Measurements from ENCODE around the gene MAMDC2.
"Not testable (repeated sequence)": the region's sequence is repeated elsewhere in the genome, so short reads cannot be mapped to it uniquely, and the experiment has no call there.

The MAMDC2 gene

DNA sequence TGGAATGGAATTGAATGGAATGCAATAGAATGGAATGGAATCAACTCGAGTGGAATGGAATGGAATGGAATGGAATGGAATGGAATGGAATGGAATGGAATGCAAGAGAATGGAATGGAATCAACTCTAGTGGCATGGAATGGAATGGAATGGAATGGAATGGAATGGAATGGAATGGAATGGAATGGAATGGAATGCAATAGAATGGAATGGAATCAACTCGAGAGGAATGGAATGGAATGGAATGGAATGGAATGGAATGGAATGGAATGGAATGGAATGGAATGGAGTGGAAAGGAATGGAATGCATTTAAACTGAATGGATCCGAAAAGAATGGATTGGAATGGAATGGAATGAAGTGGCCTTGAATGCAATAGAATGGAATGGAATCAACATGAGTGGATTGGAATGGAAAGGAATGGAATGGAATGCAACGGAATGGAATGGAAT, 5.5 kb upstream of the MAMDC2 start:
- not testable (repeated sequence) for DNase-seq (ENCODE audit: low read depth)

DNA sequence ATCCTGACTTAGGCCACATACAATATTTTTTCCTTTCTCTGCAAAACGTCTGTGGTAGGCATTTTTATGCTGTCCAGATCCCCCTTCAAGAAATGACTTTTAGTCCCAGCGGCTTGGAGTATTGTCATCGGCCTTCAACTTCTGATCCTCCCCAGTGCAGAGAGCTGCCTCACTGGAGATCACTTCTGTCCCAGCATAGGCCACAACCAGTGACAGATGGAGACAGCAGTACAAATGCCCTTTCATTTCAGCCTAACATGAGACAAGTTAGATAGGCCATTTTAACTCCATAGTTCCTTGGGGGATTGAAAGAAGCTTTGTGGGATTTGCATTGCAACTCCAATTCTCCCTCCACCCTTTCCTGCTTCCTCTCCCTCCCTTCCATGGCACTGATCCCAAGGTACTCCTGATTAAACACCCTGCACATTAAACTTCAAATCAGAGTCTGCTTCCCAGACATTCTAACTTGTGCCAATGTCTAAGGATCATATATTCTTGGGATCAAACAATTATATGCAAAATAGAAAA, 3.2 kb upstream of the MAMDC2 start:
- DNase-seq (ENCODE audit: low read depth), result no peak

DNA sequence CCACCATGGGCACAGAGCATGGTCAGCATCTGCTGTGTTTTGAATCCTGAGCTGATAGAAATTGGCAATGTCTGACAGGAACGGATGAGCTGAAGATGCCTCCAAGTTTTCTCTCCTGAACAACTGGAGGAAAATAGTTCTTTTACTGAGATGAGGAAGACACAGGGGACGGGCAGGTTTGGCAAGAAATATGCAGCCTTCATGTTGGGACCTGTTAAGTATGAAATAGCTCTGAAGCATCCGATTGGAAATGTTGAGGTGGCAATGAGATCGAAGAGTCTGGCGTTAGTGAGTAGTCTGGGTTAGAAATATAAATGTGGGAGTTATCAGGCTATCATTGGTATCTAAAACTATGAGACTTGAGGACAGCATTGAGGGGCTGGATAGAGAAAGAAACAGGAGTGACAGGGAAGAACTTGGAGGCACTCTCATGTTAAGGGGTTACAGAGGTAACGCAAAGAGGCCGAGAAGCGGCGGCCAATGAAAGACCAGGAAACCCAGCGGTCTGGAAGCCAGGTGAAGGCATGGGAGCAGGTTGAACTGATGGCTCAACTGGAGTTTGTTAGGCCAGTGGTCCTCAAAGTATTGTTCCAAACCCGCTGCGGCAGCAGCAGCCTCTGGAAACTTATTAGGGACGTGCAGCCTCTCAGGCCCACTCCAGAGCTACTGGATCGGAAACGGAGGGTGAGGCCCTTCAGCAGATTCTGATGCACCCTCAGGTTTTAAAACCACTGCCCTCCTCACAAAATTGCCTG, 1.0 kb upstream of the MAMDC2 start:
- DNase-seq (ENCODE audit: low read depth), result no peak

DNA sequence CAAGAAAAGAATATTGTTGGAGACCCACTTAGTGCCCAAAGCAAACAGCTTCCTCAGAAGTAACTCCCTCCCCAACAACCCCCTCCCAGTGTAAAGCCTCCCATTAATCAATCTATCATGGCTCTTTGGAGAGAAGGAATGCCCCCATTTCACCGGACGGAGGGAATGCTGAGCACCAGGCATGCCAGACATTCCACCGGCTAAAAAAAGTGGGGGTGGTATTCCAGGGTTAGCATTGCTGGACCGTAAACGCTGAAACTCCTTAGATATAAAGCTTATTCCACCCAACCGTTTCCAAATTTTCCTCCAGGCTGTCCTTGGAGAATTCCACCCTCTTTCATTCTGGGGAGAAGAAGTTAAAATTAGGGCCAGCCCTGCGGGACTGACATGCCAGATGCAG, 363 bp upstream of the MAMDC2 start:
- DNase-seq (ENCODE audit: low read depth), result no peak

DNA sequence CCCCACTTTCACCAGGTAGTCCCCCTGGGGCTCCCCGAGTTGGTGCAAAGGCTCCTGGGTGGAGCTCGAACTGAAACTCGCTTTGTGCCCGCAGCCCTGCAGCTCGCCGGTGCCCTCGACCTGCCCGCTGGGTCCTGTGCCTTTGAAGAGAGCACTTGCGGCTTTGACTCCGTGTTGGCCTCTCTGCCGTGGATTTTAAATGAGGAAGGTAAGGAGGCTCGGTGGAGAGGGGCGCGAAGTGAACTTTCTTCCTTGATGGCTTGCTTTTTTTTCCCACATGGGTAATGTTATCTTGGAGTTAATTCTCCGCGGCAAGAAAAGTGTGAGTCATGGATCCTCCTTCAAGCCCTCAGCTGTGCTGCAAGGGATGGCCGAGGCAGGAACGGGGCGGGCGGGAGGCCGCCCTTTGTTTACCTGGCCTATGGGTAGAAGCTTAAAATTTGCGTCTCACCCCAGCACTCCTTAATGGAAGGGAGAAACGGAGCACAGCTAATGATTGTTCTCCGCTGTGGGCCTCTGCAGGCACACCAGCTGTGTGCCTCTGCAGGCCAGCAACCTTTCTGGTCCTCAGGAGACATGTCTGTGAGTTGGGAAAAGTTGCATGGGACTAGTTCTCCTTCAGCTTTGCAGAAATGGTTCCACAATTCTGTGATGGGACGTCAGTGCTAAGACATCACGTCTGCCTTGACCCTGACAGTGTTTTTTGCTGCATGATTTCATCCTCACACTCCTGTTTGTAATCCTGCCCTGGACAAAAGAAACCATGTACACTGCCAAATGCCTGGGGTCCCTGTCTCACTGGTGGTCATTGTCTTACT, 1.1 kb downstream of the MAMDC2 start:
- peak; percentile 67 for DNase-seq (ENCODE audit: low read depth)

DNA sequence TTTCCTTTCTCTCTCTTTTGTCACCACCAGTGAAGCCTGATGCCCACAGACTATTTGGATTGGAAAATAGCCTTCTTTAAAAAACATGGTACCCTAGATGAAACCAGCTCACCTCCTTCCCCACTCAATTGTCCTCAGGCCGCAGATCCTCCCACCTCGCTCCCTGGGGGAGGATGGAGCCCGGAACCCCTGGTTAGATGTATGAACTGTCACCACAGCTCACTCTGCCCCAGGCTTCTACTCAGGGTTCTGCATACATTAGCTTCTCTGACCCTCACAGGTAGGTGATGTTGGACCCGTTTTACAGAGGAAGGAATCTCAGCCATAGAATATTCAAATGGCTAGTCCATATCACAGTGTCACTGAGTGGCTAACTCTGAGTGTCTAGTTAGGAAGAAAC, 1.8 kb downstream of the MAMDC2 start:
- DNase-seq (ENCODE audit: low read depth), result no peak

DNA sequence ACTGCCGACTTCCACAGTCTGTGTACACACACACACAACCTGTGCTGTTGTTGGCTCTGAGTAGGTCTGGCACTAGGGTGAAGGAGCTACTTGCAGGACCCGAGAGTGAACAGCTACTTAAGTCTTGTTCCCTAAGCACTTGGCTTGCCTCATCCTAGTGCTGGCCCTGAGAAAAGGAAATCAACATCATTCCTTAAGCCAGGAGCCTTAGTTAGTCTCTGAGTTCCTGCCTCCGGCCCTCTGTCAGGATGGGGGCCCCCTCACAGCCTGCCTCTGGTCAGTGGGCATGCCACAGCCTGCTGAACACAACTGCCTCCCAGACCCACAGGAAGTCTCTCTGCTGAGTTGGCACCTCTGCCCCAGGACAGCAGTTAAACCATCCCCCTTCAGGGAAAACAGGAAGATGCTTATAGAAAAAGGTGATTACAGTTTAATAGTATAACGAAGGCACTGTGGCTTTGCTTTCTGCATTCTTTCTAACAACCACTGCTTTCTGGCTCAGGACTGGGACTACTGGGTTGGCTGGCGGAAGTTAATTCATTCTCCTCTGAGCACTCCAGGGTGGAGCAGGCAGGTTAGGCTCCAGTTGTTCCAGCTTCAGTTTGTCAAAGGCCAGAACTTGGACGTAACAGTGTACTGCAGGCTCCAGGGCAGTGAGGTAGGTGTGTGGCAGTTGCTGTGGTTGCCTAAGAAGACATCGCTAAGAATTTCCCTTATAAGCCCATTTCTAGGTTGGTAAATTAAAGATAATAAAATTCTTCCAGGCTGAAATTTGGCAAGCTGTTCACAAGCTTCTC, 2.8 kb downstream of the MAMDC2 start:
- peak; percentile 15 for DNase-seq (ENCODE audit: low read depth)

DNA sequence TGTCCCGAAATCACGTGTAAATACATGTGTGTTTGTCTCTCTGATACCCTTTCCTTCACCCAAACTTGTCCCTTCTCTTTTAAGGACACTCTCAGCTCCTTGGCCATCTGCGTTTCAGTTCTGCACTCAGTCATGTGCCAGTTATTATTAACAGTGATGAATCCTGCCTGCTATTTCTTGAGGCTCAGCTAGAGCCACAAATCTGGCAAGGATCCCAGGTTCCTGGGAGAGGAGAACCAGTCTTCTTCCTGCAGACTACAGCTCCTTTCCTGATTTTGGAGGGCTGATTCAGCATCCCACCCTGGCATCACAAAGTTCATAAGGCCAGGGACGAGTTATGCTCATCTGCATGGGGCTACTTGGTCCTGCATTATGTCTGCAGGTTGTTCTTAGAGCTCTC, 5.6 kb downstream of the MAMDC2 start:
- DNase-seq (ENCODE audit: low read depth), result peak; percentile 67

DNA sequence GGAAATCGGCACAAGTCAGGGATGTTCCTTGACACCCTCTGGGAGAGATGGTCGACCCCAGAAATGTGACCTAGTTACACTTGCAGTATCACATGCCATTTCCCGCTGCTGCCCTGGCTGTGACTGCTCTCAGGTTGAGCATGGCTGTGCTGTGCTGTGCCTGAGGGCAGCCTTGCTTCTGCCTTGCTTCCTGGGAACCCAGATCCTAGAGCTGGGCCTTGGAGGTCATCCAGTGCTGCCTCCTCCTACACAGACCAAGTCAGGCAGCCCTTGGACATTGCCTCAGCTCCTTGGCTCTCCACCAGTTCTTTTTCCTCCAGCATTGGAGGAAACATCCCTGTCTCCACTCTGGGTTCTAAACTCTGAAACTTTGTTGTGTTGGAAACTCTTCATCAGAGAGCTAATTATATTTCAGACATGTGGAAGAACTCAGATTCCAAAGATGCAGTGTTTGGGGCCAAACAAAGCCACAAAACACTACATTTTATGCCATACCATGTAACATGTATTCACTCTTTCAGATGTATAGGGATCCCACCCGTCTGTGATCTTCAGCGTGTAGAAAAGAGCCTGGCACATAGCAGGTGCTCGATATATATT, 6.1 kb downstream of the MAMDC2 start:
- no peak for DNase-seq (ENCODE audit: low read depth)

DNA sequence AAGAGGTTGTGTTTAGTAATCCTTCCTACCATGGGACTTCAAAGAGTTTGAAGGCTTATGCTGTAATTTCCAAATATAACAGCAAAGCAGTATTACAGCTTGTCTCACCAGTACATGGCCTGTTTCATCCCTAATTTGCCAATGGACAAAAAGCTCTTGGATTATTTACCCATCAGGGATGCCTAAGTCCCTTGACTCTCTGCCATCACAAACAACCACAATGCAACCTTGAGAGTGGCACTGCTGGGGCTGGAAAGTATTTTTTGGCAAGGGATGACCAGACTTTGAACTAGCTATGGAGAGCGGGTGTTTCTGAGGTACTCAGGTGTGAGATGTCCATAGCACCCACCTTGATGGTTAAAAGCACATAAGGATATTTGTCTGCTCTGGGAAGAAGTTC, 9.1 kb downstream of the MAMDC2 start:
- DNase-seq (ENCODE audit: low read depth), result no peak

DNA sequence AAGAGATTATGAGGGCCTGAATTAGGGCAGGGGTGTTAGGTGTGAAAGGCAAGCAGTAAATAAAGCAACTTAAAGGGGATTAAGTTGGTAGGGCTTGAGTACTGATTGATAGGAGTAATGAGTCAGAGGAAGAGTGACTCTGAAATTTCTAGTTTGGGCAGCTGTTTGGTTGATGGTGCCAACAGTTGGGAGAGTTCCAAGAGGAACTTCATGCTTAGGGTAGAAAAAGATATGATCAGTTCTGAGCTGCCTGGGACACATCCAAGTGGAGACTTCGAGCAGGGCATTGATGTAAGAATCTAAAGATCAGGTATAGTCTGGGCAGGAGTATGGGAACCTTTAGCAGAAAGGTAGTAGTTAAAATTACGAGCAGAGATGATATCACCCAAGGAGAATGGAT, 10.2 kb downstream of the MAMDC2 start:
- DNase-seq (ENCODE audit: low read depth), result no peak

DNA sequence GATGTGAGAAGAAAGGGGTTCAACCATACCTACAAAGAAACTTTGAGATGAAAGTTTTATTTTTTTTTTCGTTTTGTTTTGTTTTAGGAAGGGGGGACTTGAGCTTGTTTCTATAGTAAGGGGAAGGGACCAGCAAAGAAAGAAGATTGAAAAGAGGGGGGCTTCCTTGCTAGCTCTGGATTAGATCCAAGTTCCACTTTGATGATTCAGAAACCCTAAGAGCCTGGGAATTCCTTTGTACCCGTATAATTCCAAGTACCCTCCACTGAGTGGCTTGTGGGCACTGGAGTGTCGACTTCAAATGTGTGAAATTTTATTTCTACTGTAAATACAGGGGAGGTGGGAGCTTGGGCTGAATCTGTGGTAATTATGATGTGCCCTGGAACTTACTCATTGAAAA, 10.9 kb downstream of the MAMDC2 start:
- no peak for DNase-seq (ENCODE audit: low read depth)

DNA sequence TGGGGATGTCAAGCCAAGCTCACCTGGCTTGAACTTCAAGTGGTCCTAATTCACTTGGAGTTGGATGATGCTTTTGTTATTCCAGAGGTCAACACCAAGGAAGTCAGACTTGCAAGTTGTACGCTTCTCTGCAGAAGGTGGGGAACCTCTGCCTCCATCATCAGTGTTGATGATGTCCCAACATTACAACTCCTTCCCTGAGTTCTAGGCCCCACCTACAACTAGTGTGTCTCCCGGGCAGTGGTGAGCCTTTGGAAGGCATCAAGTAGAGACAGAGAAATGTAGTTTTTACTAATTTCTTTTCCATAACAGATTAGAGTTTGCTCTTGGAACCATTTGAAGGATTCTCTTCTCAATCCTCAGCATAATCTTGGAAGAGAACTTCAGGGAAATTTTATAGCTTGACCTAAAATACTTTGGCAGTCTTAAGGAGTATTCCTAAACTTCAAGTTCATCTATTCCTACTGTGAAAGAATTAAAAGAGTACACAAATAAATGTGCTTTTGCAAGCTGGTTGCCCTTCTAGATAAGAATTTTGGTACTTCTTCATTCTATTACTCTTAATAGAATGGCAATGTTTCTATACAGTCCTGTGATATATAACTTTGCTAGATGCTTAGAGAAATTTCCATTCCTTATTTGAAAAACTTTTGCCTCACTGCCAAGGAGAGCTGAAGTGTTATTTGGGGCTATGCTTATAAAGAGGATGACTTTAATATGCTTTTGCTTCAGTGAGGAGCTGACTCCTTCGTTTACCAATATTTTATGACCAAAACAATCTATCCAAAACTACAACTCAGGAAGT, 12.0 kb downstream of the MAMDC2 start:
- no peak for DNase-seq (ENCODE audit: low read depth)

DNA sequence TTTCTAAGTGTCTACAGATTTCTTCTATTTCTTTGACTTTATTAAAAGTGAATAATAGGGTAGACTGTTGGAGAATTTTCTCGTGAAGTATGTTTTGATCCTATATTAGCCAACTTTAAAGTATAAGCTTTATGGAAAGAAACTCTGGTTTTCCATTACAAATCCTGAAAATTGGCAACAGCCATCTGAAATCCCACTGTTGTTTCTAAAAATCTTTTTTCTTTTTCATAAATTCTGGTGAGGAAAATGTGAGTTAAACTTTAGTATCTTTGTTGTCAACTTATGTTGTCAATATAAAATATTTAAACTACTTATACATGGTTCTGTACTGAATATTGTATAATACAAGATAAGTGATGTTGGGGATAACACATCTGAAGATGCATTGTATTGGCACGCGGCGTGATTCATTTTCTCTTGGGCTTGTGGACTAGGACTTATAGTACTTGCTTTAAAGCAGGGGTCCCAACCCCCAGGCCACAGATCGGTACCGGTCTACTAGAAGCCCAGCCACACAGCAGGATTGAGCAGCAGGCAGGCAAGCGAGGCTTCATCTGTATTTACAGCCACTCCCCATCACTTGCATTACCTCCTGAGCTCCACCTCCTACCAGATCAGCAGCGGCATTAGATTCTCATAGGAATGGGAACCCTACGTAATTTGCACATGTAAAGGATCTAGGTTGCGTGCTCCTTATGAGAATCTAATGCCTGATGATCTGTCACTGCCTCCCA, 12.7 kb downstream of the MAMDC2 start:
- no peak for DNase-seq (ENCODE audit: low read depth)

DNA sequence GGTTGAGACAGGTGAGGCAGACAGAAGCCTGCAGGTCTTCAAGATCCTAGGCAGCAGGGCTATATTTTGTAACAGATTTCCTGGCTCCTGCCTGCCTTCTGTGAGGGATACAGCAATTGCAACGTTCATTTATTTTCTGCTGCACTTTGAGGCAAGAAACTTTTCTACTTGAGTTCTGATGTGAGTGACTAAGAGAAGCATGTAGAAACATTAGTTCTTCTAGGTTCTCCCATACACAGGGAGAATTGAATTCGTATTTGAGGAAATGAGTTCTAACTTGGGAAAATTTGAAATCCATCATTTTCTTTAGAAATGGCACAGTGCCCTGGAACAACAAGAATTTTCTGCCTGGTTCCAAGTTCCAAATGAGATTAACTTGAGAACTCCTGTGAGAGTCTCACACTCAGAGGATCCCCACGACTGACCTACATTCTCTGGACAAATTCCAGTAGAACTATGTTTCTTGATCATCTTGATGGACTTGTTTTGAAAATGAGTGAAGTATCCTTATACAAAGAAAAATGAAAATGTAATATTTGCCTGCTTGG, 15.0 kb downstream of the MAMDC2 start:
- no peak for DNase-seq (ENCODE audit: low read depth)

DNA sequence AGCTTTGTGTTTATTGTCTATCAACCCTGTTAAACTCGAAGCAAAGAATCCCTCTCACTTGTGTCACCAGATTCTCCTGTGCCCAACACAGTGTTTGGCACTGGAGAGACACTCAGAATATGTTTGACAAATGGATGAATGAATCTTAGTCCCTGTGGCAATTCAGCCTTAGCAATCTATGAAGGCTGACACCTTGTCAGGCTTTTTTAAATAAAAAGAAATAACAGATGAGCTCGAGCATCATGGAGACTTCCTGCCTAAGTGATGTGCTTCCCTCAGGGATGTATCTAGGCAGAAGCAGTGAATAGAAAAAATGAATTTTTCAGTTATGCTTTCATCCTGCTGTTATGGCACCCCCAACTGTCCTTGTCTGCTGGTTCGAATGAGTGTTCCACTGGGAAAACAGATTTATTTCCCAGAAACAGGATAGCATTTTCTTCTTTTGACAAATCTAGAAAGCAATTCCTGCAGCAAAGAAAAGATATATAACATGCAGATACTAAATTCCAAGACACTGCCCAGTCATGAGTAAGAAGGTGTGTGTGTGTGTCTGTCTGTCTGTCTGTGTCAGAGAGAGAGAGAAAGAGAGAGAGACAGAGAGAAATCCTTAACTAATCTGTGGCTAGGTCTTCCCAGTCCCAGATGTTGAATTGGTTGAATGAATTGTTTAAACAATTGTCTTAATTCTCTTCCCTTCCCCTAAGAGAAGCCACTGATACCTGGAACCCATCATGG, 16.7 kb downstream of the MAMDC2 start:
- DNase-seq (ENCODE audit: low read depth), result no peak

DNA sequence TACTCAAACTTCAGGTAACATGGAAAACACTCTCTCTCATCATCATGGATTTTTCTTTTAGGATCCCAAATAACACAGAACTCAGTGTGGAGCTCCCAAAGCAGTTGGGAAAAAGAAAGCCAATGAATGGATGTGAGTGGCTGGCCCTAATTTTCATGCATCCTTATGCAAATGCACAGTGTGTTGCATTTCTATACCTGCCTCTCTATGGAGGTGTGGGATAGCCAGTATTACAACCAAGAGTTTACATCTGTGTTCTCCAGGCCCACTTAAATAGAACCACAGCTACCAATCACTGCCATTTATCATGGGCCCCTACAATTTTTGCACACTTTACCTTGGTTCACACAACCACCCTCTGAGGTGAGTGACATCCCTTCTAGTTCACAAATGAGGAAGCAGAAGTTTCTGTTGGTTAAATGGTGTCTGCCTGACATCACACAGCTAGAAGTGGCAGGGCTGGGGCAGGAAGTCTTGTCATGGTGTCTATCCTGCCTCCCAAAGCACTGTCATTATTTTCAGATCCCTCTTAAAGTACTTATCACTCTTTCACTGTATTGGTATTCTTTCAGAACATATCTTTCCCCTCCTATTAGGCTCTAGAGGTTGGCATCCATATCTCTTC, 17.3 kb downstream of the MAMDC2 start:
- no peak for DNase-seq (ENCODE audit: low read depth)

DNA sequence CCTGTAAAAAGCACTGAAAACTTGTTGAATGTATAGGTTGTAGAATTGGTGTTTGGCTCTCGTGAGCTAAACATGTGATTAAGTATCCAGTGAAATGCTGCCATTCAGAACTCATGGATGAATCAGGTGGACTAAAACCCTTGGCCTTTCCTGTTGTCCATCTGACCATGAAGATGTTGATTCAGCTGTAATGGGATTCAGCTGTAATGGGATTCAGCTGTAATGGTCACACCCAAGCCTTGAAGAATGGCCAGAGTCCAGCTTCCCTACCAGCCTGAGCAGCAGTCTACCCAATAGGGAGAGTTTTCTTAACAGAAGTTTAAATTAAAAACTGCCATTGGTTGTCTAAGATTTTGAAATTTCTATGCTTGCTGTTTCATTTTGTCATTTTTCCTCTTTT, 18.1 kb downstream of the MAMDC2 start:
- no peak for DNase-seq (ENCODE audit: low read depth)

DNA sequence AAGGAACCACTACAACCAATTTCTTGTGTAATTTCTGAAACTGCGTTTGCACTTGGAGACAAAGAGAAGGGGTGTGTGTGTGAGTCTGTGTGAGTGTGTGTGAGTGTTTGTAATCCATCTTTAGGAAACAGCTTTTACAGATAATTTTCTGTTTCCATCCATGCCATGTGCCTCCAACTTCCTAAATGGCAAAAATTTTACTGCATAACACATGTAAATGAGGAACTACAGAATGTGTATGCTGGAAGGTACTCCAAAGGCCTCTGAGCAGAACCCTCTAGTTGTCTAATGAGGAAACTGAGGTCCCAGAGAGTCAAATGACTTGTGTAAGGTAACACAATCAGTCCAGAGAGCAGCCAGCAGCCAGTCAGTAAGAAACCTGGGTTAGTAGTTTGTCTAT, 20.8 kb downstream of the MAMDC2 start:
- no peak for DNase-seq (ENCODE audit: low read depth)

All from ELR (cell line).